ENCODE measurements around the gene IRF9.
A peak's percentile ranks its signal among the peaks of the same experiment; 100 is the strongest.

The IRF9 gene

GRCh38 chr14:24178399-24179178 is 17.5 kb downstream of the IRF9 start:
- no peak for DNase-seq

DNA sequence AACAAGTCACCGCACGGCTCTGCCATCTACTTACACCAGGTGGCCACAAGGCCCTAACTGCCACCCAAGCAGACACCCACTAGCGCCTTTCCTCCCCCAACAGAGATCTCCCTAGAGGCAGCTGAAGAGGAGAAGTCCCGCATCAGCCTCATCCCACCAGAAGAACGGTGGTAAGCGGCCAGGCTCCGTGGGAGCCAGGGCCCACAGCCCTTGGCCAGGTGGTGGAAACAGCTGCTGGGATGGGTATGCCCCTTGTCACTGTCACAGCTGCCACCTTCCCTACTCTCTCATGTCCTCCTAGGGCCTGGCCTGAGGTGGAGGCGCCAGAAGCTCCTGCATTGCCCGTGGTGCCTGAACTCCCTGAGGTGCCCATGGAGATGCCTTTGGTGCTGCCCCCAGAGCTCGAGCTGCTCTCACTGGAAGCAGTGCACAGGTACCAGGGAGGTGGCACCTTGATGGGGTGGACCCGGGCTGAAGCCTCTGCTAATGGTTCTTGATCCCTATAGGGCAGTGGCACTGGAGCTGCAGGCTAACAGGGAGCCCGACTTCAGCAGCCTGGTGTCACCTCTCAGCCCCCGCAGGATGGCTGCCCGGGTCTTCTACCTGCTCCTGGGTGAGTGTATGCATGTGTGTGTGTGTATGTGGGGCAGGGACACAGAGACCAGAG is 18.4 kb downstream of the IRF9 start:
- no peak for DNase-seq

DNA sequence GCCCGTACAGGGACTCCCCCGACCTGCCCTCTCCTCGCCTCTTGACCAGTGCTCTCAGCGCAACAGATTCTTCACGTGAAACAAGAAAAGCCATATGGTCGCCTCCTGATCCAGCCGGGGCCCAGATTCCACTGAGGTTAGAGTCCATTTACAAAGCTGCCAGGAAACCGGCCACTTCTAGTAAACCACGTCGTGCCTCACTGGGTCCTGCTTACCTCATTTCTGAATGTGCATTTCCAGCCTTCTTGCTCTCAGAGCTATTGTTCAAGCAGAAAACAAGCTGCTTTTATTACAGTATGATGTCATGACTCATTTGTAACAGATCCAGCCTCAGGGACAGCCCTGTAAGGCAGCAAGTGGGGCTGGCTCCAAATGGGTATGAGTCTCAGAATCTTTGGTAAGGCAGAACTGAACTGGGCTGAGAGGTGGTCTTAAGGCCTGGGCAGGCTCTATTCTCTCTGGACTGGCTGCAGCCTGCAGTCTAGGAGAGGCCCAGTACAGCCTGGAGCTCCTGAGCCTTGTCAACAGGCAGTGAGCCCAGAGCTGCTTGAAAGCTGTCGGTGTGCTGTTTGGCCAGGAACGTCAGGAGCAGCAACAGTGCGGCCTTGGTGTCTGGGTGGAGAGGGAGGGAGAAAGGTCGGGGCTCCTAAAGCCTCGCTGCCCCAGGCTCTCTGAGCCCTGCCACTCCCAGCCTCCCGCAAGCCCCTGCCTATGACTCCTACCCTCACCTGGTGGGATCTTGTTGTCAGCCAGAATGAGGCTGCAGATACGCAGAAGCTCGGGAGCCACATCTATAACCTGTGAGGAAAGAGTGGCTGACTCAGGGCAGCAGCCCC is 19.1 kb downstream of the IRF9 start:
- no peak for DNase-seq

- no peak for DNase-seq
Measured at GRCh38 chr14:24181371-24182077, 20.5 kb downstream of the IRF9 start.

DNA sequence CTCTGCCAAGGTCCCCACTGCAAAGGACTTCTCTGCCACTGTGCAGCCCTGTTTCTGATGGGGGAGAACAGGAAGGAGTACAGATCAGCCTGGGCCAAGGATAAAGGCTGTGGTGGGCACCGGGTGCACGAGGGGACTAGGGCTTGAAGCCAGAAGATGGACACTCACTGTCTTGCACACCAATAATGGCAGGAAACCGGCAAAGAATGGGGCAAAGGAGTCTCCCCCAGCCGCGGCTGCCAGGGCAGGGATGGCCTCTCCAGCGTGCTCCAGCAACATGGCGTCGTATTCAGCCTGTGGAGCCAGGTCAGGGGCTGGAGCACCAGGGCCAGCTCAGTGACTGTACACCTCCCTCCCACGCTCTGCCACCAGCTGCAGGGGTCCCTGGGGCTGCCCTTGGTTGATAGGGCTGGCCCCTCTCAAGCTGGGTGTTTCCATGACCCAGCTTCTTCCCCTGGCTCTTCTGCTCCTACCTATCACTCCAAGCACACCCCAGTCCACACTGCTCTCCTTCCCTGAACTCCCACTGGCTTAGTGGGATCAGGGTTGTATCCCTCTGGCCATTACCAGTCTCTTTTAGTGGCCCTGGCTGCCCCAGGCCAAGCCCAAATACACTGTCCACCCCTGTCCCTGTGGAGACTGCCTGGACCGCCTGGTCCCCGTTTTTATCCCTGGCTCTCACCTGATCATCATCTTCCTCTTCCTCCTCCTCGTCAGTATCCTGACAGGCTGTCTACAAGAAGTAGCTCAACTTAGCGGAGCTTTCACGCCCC is 21.2 kb downstream of the IRF9 start:
- DNase-seq = no peak

DNA sequence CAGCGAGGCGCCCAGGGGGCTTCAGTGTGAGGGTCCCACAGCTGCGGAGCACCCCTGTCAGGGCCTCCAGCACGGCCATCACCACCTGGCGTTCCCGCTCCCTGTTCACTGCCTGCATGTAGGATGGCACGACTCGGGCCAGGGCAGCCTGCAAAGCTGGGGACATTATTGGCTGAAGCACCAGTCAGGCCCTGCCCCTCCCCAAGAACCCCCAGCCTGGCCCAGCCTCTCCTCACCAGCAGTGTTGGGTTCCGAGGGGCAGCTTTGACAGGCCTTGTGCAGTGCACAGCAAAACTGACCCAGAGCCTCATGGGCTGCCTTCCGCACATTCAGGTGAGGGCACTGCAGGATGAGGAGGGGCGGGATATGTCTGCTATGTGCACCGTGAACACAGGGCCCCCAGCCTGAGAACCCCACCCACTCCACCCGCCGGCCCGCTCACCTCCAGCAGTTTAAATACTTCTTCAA is 22.0 kb downstream of the IRF9 start:
- DNase-seq = no peak

- DNase-seq = no peak
Measured at GRCh38 chr14:24184104-24184970, 23.3 kb downstream of the IRF9 start.

DNA sequence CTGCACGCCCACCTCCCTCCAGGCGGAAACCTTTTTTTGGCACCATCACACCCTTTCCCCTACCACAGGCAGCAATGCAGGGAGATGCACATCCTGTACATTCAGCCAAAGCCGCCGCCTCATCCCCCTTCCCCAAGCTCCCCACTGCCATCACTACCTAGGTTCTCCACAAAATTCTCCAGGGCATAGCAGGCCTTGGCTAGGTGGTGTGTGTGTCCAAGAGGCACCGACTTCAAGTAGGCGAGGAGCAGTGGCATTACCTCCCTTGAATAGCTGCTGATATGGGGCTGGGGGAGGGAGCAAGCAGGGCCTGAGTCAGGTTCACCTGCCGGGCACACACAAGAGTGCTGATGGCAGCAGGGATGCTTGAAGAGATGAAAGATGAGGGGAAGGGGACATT is 24.0 kb downstream of the IRF9 start:
- DNase-seq = no peak

- no peak for DNase-seq
Measured at GRCh38 chr14:24185741-24186140, 24.7 kb downstream of the IRF9 start.

DNA sequence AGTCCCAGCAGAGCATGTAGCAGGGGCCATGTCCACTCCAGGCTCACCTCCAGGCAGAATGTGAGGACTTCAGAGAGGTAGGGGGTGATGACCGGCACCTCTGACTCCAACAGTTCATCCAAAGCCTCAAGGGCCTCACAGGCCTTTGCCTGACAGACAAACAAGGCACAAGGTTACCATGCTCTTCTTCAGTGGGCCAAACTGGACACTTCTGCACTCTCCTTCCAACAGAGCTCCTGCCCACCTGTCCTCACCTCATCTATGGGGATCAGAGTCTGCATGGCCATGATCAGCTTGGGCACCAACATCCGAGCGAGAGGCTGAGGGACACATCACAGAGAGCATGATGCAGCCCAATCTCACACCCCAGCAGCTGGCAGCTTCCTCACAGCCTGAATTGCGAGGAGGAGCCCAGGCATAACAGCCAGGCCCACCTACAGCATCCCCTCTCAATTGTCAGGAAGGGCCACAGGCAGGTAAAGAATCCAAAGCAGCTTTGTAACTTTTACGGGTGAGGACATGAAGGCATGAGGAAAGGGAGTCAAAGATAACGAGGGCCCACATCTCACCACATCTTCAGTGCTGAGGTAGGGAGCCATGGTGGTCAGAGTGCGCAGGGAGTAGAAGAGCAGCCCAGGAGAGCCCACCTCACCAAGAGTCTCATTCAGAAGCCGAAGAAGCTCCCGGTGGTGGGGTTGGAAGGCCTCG is 25.9 kb downstream of the IRF9 start:
- no peak for DNase-seq

DNA sequence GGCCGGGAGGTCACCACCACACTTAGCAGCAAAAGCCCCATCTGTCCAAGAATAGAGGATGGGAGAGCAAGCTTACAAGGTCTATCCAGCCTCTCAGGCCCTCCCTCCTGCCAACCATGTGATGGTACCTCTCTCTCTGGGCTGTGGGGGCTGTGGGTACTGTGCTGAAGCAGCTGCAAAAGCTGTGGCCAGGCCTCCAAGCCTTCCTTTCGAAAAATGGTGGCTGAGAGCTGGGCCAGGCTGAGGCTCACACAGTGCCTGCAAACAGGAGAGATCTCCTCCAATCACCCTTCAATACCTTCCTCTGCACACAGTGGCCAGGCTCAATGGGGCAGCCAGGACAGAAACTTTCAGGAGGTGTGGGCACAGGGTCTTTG is 26.5 kb downstream of the IRF9 start:
- no peak for DNase-seq

DNA sequence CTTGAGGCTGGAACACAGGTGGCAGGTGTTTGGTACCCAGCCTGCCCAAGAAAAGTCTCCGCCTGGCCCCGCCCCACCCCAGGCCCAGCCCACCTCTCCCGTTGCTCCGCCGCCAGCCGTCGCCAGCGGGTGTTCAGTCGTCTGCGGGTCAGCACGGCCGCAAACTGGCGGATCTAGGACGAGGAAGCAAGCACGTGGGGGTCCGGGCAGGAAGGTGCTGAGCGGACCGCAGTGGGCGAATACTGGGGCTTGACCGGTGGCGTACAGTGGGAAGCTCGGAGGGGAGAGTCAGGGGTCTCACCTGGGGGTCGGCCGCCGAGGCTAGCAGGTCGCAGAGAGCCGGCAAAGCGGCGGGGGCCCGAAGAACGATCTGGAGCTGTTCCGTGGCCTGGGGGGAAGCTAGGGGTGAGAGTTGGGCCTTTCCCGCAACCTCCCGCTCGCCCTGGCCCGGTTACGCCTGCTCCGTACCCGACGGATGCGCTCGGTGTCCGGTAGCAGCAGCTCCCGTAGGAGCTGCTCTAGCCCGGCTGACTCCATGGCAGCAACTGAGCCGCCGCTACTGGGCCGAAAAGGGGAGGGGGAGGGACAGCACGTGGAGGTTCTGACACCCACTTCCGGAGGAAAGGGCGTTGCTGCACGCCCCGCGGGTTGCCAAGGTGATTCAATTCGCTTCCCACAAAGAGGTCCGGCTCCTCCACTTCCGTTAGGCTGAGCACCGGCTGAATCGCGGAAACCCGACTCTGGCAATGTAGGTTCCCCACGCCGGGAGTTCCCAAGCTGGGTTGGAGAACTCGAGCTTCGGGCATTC is 27.4 kb downstream of the IRF9 start, which contains the start of gene IPO4:
Gene IPO4 (minus strand): TSS at position 566 of the 808 bp plus-strand sequence. CDS start 29 bp downstream, at position 537.
- DNase-seq = peak; percentile 92 to 96 (median 94)

DNA sequence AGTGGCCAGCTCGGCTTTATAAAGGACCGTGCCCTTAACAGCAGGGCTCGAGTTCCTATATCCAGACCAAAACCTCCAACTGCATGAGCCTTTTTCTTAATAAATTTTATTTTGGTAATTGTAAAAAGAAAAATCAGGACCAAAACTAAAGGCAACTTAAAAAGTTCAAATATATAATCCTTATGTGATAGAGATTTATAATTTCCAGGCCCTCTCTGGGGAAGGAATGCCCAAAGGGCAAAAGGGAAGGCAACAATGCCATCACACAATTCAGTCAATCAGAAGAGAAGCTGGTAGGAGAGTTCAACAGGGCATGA is 28.0 kb downstream of the IRF9 start:
- DNase-seq = no peak

DNA sequence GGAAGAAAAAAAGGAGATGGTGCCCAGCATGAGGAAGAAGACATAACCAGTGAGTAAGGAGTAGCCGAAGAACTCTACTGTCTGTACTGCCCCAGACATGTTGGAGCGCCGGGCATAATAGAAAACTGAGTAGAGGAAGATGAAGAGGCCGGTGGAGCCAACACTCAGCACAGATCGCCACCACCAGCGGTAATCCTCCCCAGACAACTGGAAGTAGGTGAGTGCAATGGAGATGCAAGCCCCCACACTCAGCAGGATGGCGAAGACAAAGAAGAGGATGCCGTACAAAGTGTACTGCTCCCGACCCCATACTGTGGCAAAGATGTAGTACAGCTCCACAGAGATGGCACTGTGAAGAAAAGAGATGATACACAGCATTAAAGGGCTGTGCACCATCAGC is 28.4 kb downstream of the IRF9 start:
- no peak for DNase-seq

- DNase-seq = no peak
Measured at GRCh38 chr14:24190416-24190815, 29.4 kb downstream of the IRF9 start.

DNA sequence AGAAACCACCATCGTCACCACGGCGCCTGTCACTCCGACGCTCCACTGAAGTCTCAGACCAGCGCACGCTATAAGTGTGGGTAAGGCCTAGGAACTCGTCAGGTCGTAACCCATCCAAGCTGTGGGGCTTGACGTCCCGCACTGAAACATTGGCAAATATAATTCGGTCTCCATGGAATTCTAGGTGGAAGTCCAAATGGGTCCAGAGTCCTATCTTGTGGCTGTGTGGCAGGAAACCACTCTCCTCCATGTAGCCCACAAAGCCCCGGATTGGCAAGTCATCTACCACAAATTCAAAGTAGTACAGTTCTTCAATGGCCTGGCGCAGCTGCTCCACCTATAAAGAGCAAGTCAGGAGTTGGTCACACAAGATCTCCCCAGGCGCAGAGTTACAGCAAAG is 31.9 kb downstream of the IRF9 start:
- DNase-seq = no peak

DNA sequence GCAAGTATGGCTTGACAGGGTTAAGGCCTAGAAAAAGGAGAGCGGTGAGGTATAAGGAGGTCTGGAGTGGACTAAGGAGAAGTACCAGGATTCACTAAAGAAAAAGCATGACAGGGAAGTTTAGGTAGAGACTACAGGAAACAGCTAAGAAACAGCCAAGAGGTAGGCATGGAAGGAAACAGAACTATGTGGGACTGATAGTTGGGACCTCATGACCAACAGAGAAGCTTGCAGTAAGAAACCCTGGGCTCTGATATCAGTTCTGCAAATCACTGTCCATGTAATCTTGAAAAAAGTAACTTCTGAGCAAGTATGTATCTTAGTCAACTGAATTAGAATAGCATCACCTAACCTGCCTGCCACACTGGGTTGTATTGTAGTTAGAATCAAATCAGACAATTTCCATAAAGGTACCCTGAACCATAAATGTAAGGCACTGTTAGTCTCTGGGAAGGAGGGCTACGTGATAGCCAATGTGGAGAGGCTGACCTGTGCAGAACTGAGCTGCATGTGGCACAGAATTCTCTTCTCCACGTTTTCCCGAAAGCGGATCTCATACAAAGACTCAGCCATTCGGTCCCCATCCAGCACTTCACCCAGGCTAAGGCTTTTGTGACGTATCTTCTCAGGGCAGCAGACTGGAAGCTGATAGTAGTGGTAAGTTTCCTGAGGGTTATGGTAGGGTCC is 33.3 kb downstream of the IRF9 start:
- DNase-seq = no peak

- no peak for DNase-seq
Measured at GRCh38 chr14:24194873-24195185, 33.8 kb downstream of the IRF9 start.
